Peyer's patch (tissue), 4 donors: ENCODE data around the gene HAPLN3.

Experiments used
- POLR2A ChIP-seq, 2 donors: fragments of 450-650 bp; IDR thresholded peaks; one replicate each; pipeline ENCODE4 v1.5.1; 2017; ENCODE audit warnings: antibody characterized with exemption in 2 of 2, mild to moderate bottlenecking in 2 of 2, moderate library complexity in 2 of 2
- TF ChIP-seq, protein P1 (sequence below), 6 experiments: fragments of 450-650 bp in 4 of 6; fragments of 200-600 bp in 2 of 6; sonication (generic) in 1 of 6; IDR thresholded peaks; one replicate each; pipeline ENCODE4 v1.5.1; 2017 to 2019; ENCODE audit warnings: antibody characterized with exemption in 6 of 6, mild to moderate bottlenecking in 3 of 6, moderate library complexity in 1 of 6

- TF ChIP-seq, protein P1, sequence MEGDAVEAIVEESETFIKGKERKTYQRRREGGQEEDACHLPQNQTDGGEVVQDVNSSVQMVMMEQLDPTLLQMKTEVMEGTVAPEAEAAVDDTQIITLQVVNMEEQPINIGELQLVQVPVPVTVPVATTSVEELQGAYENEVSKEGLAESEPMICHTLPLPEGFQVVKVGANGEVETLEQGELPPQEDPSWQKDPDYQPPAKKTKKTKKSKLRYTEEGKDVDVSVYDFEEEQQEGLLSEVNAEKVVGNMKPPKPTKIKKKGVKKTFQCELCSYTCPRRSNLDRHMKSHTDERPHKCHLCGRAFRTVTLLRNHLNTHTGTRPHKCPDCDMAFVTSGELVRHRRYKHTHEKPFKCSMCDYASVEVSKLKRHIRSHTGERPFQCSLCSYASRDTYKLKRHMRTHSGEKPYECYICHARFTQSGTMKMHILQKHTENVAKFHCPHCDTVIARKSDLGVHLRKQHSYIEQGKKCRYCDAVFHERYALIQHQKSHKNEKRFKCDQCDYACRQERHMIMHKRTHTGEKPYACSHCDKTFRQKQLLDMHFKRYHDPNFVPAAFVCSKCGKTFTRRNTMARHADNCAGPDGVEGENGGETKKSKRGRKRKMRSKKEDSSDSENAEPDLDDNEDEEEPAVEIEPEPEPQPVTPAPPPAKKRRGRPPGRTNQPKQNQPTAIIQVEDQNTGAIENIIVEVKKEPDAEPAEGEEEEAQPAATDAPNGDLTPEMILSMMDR (IDR thresholded peaks at IDR 0.05) = no peak
- TF ChIP-seq POLR2A (IDR thresholded peaks at IDR 0.05) = no peak
Measured at GRCh38 chr15:88920186-88920891, 25.0 kb upstream of the HAPLN3 start.
